GM21737 (cell line): ENCODE data around the gene EFCAB8.

ENCODE experiments used
- ATAC-seq: cut with Tn5 transposase; IDR thresholded peaks from one replicate; pipeline ENCODE4 v1.9.1; 2021; ENCODE audit warnings: mild to moderate bottlenecking, moderate library complexity; ENCODE audit not compliant: unreplicated experiment

Gene EFCAB8, protein sequence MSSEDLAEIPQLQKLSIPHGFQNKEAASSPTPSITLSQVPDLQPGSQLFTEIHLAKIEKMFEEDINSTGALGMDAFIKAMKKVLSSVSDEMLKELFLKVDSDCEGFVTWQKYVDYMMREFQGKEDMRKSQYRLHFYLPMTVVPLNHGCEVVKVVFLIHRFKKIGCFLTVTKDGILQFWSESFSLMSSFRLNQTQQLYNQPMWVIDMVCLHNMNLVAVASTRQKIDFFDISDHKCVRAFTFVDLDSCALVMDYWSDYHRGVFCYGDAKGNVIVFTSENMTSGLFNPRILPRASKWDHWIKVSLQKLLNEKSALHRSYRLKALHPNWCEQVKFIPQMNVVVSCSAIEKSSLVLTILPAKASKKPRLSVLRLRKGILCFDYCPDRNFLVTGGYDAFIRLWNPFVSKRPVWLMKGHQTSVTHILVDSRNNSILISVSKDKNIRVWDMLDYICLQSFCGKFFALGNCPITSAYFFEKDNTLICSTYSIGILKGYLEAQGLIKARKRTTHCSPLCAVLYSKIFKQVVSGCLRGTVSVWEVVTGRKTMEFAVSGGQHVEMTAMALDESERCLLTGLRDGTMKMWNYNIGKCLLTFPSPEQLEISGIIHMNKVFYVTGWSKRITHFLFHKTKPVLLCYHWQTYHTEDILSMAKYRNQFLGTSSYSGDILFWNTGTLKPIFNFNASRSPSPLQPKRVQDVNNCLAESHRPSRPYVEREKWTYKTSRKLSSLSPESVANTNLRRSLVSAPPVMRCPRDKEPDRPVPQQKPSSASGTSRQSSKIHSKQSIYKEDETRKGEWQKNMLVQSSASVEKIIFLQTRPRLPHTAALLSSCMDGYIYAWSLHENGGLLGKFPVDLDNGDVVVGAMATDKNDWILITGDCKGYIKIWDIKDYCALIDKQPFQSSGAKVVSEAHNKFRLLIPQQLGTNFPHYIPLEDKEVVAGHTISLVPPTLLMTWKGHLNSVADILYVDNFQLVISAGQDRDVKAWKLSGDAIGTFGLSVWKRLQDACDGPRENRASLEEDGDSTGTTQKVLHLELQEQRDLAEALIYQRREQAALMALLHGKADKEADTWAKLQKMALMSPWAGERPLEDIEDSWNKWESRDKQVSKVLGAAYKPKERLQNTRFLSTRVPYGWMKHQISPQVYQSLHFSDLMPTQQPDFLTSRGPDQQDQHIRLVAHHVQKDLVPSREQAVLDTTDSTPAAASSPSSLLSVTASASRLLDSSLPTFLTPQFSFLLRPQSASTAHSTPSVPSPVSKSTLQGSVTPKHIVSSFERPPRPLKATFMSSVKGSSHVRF

DNA sequence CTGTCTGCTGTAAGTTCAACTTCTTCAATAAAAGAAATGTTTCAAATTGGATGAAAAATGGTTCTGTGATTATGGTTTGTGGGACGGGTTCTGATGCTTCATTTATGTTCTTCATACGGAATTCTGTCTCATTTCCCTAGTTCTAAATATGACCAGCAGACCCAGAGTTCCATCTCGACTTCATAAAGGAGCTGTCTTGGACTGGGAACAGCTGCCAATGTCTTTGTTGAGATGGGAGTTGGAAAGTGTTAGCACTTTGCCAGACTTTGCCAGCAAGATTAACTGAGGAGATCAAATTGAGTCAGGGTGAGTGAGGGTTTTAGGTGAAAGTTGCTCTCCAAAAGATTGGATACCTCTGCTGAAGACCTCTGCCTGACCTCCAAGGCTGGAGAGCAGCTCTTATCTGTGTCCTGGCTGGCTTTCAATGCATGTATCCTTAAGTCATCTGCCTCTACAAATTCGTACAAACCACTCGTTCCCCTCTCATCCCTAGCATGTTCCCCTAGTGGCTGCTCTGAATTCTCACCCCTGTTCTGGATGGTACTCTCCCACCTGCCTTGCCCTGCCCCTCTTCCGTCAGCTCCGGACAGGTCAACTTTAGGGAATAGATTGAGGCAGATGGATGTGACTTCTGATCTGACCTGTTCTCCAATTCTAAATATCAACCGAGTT, at the start of gene EFCAB8:
EFCAB8 (plus strand) TSS at position 223 of the 672 bp plus-strand sequence. CDS start 4,870 bp downstream, outside the sequence.
- no peak for ATAC-seq

DNA sequence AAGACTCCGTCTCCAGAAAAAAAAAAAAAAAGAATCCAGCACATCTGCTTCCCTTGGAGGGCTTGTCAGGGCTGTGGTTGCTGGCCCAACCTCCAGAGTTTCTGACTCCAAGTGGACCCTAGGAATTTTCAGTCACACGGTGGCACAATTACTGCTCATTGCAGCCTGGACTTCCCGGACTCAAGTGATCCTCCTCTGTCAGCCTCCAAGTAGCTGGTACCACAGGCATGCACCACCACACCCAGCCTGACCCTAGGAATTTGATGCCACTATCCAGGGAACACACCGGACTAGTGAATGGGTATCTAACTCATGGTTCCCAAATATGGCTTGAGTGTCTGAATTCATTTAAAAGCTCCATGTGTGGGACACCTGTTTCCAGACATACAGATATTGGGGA, 48.8 kb upstream of the EFCAB8 start:
- ATAC-seq, result no peak

DNA sequence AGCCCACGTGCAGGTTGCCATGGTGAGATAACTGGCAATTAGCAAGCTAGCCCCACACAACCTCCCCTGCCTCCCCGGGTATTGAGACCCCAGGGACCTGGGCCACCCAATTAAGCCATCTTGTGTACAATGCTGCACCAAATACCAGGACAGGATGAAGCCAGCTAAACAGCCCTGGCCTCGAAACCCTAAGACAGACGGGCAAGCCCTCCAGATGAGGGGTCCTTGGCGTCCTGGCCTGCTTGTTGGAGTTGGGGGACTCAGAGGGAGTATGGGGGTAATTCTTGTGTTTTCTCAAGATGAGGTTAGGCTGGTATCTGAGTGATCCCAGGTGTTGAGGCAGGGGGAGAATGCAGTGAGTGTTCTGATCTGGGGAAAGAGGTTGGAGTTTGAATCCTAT, 47.8 kb upstream of the EFCAB8 start:
- no peak for ATAC-seq

DNA sequence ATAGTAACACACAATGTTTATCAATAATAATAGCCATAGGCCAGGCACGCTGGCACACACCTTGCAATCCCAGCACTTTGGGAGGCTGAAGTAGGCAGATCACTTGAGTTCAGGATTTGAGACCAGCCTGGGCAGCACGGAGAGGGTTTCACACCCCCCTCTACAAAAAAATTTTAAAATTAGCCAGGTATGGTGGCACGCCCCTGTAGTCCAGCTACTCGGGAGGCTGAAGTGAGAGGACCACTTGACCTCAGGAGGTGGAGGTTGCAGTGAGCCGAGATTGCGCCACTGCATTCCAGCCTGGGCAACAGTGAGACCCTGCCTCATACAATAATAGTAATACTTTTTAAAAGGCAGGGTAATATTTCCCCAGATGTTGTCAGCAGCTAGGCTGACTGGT, 46.8 kb upstream of the EFCAB8 start:
- no peak for ATAC-seq

DNA sequence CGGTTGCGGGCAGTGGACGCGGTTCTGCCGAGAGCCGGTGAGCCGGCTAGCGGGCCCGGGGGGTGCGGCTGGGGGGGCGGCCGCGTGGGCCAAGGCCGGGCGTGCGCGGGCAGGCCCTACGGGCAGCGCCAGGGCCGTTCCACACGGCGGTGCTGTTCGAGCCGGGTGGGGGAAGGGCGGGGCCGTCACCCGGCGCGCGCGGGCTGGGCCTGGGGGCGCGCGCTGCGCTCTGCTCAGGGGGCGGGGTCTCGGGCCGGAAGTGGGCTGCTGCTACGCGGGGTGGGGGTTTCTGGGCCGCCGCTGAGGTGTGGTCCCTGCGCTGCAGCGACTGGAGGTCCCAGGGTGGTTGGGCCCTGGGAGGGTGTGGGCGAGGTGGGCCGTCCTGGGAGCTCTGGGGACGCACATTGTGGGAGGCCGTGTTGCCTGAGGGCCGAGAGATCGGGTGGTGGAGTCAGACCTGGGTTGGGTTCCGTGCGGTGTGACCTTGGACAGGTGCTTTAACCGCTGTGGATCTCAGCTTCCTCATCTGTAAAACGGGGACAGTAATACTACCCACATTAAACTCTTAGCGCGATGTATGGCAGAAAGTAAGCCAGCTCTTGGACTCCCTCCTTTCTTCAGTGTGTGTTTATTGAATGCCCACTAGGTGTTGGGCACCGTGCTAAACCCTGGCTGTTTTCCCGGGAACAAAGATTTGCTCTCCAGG, 38.6 kb upstream of the EFCAB8 start:
- peak; percentile 70 for ATAC-seq

DNA sequence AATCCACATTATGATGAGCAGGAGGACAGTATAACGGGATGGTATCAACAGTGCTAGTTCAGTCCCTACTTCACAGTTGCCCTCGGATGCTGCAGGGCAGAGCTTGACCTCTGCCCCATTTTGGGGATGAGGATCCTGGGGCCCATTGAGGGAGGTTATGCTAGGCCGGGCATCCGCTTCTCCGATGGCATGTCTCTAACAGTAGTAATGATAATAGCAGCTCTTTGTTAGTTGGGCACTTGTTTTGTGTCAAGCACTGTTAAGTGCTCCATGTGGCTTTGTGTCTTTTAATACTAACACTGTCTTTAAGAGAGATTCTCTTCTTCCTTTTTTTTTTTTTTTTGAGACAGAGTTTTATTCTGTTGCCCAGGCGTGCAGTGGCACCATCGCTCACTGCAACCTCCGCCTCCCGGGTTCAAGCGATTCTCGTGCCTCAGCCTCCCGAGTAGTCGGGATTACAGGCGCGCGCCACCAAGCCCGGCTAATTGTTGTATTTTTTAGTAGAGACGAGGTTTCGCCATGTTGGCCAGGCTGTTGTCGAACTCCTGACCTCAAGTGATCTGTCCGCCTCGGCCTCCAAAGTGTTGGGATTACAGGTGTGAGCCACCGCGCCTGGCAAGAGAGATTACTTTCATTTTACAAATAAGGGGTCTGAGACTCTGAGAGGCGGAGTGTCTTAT, 37.9 kb upstream of the EFCAB8 start:
- ATAC-seq, result no peak

DNA sequence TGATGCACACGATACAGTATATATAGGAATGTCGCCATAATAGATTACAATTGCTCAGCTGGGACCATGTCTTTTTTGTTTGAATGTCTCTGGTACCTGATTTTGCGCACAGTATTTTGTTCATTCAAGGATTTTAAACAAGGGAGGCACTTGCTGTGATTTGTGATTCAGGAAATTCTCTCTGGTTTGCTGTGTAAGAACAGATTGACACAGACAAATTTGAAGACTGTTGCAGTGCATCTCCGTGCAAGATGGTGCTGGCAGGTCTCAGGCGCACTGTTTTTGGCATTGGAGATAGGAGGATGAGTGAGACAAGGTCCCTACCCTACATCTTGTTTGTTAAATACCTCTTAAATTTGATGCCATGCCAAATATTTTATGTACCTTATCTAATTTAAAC, 36.5 kb upstream of the EFCAB8 start:
- ATAC-seq, result no peak

DNA sequence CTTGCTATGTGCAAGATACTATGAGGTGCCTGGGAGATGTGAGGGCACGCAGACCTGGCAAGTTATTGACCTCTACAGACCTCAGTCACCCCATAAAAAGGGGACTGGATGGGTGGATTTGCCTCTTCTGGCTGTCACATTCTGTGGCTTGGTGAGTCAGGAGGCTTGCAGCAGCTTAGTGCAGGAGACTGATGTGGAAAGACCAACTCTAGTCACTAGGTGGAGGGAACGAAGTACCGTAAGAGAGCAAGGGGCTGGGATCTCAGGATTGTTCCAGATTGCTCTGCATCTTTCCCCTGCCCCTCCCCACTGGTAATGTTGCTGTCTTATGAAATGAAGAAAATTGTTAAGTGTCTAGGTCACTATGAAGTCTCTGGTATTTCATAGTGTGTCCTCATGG, 35.6 kb upstream of the EFCAB8 start:
- no peak for ATAC-seq

DNA sequence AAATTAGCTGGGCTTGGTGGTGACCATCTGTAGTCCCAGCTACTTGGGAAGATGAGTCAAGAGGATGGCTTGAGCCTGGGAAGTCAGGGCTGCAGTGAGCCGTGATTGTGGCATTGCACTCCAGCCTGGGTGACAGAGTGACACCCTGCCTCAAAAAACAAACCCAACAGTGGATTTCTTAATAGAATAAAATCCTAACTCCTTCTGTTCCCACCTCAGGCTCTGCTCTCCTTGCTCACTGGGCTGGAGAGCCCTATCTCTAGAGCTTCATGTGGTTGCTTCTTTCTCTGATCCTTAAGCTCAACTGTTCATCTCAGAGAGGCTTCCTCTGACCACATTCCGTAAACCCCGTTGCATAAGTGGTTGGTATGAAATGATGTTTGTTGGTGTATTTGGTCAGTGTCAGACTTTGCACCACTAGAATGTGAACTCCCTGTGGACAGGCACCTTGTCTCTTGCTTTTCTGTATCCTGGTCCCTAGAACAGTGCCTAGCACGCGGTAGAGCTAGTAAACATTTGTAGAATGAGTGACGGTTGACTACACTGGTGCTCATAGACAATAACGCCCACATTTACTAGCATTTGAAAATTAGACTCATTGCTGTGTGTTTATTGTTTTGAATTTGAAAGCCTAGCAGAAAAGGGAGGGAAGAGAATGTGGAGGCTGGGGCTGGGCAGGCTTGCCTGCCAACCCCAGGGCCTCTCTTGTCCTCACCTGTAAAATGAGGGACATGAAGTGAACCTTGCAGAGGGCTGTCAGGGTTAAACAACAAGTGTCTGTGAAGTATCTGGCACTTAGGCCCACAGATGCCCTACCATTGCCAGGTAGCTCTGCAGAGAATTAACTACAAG, 34.8 kb upstream of the EFCAB8 start:
- no peak for ATAC-seq

DNA sequence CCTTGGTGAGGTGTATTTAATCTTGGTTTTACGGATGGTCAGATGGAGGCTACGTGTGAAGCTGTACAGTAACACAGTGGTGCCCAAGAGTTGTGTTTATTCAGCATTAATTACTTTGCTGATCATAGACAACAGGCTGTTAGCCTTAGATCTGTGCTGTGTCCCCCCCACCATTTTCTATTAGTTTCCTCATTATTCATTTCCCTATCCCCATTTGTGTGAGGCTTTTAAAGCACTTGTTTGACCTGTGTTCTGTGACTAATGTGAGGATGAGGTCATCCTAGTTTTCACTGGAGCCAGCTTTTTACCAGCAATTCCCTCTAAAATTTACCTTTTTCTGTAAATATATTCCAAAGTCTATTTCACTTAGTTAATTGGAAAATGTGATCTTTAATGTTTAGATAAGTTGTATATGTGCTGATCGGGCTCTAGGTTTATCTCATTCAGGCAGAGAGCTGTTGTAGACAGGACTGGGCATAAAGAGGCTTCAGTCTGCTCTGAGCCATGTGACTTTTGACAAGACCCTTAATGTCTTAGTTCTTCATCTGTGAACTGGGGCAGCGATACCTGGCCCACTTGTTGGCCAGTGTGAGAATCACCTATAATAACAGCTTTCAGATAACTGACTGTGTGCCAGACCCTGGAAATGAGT, 30.6 kb upstream of the EFCAB8 start:
- no peak for ATAC-seq

DNA sequence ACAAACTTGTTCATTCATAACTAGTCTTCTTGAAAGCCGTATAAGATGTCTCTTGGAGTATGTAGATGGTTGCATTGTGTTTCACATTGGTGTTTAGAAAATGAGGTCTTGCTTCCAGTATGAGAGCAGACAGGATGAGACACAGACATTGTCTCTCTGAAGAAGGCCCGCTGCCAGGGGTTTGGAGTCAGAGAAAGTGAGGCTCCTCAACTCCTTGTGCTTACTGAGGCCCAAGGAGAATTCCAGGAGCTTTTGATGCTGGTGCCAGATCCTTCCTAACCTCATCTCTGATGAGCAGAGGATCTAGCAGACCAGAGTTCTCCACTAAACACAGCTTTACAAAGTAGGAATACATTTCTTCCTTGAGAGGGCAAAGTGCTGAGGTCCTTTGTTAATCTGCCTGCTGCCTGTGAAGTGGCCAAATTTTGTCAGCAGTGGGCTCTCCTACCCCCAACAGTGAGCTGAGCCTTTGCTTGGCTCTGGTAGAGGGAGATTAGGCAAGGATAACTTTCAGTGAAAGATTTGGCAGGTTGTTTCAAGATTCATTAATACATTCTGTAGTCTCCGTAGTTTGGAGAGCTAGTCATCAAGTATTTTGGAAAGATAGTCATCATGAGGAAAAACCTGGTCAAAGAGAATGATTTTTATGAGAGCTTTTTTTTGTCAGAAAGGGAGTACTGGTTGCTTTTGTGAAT, 29.3 kb upstream of the EFCAB8 start:
- ATAC-seq, result no peak

DNA sequence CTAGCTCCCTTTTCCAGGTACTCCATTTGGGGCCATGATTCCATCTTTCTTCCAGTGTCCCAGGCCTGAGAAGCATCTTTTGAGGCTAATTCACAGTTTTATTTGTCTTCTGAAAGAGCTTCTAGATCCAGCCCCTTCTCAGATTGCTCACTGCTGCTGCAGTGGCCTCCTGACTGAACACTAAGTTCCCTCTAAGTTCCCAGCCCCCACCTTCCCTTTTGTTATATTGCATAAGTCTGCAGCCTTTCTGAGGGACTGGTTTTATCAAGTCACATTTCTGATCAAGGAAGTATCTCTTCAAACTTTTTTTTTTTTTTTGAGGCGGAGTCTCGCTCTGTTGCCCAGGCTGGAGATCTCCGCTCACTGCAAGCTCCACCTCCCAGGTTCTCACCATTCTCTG, 28.3 kb upstream of the EFCAB8 start:
- ATAC-seq, result no peak

DNA sequence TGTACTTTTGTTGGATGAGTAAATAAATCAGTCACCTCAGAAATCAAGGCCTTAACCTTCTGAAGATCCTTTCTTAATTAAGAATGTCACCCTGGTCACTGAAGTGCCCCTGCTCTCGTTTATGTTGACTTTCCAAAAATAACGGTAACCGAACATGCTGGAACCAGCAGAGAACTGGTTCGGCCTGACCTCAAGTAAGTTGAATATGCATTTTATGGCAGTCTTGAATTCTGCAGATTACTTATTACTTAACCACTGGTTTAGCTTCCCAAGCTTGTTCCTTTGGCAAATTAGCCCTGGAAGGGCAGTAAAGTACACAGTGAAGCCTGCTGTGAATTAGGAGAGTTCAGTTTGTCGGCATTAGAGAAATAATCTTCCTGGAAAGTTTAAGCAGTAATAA, 26.7 kb upstream of the EFCAB8 start:
- no peak for ATAC-seq

DNA sequence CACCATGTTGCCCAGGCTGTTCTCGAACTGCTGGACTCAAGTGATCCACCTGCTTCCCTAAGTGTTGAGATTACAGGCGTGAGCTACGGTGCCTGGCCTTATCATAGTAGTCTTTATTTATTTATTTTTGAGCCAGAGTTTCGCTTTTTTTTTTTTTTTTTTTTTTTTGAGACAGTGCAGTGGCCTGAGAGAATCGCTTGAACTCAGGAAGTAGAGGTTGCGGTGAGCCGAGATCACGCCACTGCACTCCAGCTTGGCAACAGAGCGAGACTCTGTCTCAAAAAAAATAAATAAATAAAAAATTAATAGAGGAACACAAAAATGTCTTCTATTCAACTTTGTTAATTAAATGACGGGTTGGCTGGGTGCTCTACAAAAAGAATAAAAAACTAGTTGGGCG, 26.1 kb upstream of the EFCAB8 start:
- no peak for ATAC-seq

DNA sequence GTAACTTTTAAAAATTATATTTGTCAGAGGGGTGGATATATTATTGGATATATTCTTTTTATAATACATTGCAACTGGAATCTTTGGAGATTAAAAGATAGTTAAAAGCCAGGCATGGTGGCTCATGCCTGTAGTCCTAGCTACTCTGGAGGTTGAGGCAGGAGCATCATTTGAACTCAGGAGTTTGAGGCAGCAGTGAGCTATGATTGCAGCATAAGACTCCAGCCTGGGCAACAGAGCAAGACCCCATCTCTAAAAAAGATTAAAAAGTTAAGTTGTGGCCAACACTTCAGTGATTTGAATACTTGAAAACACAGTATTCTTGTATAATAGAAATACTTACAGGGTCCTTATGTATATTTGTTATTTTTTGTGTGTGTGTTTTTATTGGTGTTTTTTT, 23.8 kb upstream of the EFCAB8 start:
- ATAC-seq, result no peak

DNA sequence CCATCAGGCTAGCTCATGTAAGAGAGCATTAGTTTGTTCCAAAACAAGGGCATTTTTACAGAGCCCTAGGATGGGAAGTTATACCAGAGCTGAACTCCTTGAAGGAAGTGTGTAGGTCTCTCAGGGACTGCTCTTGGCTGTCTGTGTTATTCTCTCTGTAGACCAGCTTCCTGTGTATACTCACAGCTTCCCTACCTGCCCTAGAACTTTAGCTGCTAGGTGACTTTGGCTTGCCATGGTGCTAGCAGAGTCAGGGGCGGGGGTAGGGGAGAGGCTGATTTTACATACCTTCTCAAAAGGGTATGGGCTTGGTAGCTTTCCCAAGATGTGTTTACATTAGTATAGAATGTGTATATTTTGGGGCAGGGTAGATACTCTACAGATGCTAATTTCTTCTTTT, 21.6 kb upstream of the EFCAB8 start:
- no peak for ATAC-seq

DNA sequence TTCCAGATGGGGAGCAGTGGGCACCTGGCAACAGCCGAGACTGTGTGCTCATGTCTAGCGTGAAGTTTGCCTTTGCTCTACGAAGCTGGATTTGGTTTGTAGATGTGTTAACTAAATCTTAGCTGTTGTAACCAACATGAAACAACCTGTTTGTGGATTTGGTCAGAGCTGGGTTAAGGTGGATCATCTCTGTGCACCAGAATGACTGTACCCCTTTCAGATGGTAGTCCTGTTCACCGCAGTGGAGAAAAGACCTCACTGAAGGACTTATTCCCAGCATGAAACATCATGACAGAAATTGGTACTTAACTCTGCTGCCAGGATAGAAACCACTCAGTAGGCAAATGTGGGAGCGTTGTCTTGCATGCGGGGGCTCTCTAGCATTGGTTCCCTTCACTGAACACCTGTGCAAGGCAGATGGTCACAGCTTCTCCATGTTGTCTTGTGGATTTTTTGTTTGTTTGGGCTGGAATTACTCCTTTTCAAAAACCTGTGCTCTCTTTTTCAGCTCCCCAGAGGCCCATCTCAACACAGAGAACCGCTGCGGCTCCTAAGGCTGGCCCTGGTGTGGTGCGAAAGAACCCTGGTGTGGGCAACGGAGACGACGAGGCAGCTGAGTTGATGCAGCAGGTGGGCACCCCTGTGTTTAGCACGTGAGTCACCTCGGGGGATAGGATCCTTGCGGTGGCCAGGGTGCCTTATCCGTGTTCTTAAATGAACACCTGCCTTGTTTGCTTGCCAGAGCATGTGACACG, 19.3 kb upstream of the EFCAB8 start:
- ATAC-seq, result no peak
